IMR-90 (cell line): Measurements from ENCODE around the gene LCE1B. TPM values are rescaled to one million over a fixed set of nuclear protein-coding genes. Genes with fewer than 3 reads are reported as not detected.

Experiments used
- ATAC-seq: fragments of 200-7000 bp; cut with Tn5 transposase; 2 replicates; pipeline ENCODE4 v1.9.1; 2020; ENCODE audit warnings: low read depth, mild to moderate bottlenecking, moderate library complexity
- BruUV-seq: library from RNA; stranded (reverse); fragments of 400-500 nt; replicated peaks from 2 replicates; lab custom pipeline; 2021; lab: Mats Ljungman, UMichigan
- CTCF ChIA-PET: fragments of 300-600 bp; formaldehyde crosslinking; extraction: SDS; loops from one replicate; lab custom pipeline; 2021; ENCODE audit warnings: antibody characterized with exemption; lab: Yijun Ruan, JAX
- POLR2A ChIA-PET: fragments of 300-600 bp; sonication (Branson Sonifier 250); formaldehyde crosslinking; loops from one replicate; lab custom pipeline; 2022; ENCODE audit warnings: antibody characterized with exemption; ENCODE audit not compliant: unreplicated experiment; lab: Charles Lee
- DNase-seq: peaks from one replicate; pipeline ENCODE4 v3.0.0; 2013
- H2AFZ ChIP-seq: replicated peaks from 2 replicates; pipeline ENCODE3; 2013; ENCODE audit warnings: low read length, mild to moderate bottlenecking; ENCODE audit not compliant: poor library complexity
- H2AK5ac ChIP-seq: 2 replicates; pipeline ENCODE4 v1.6.1; 2013; ENCODE audit warnings: low read depth, low read length, inconsistent platforms
- H2AK9ac ChIP-seq: replicated peaks from 2 replicates; pipeline ENCODE3; 2013; ENCODE audit warnings: mild to moderate bottlenecking, low read depth, low read length, moderate library complexity; ENCODE audit not compliant: poor library complexity
- H2BK120ac ChIP-seq: 2 replicates; pipeline ENCODE4 v1.6.1; 2013; ENCODE audit warnings: low read depth, low read length, inconsistent platforms
- H2BK15ac ChIP-seq: 3 replicates; pipeline ENCODE4 v1.6.1; 2013; ENCODE audit warnings: low read depth, low read length, inconsistent platforms
- H2BK20ac ChIP-seq: 2 replicates; pipeline ENCODE4 v1.6.1; 2013; ENCODE audit warnings: low read depth, mild to moderate bottlenecking, inconsistent platforms, low read length, moderate library complexity
- H2BK5ac ChIP-seq: 2 replicates; pipeline ENCODE4 v1.6.1; 2013; ENCODE audit warnings: mild to moderate bottlenecking, low read depth, low read length, inconsistent platforms; ENCODE audit not compliant: poor library complexity, severe bottlenecking
- H3K14ac ChIP-seq: replicated peaks from 2 replicates; pipeline ENCODE4 v1.6.1; 2013; ENCODE audit warnings: low read depth, low read length, inconsistent platforms
- H3K18ac ChIP-seq: 2 replicates; pipeline ENCODE4 v1.6.1; 2013; ENCODE audit warnings: low read depth, low read length, control low read depth
- H3K23ac ChIP-seq: 2 replicates; pipeline ENCODE4 v1.6.1; 2013; ENCODE audit warnings: low read depth, low read length, inconsistent platforms
- H3K27ac ChIP-seq: 2 replicates; pipeline ENCODE4 v1.5.1; 2013; ENCODE audit warnings: mild to moderate bottlenecking, control low read depth, low read length; ENCODE audit not compliant: insufficient read depth
- H3K27me3 ChIP-seq: 2 replicates; pipeline ENCODE4 v1.6.1; 2013; ENCODE audit warnings: low read length; ENCODE audit not compliant: control insufficient read depth, insufficient read depth
- H3K36me3 ChIP-seq: 2 replicates; pipeline ENCODE4 v1.6.1; 2013; ENCODE audit warnings: low read length, mixed read lengths; ENCODE audit not compliant: control insufficient read depth, insufficient read depth
- H3K4ac ChIP-seq: 2 replicates; pipeline ENCODE4 v1.6.1; 2013; ENCODE audit warnings: low read depth, low read length, inconsistent platforms
- H3K4me1 ChIP-seq: 2 replicates; pipeline ENCODE4 v1.6.1; 2013; ENCODE audit warnings: low read length, mixed read lengths; ENCODE audit not compliant: control insufficient read depth, insufficient read depth
- H3K4me2 ChIP-seq: 2 replicates; pipeline ENCODE4 v1.6.1; 2013; ENCODE audit warnings: low read depth, mild to moderate bottlenecking, control low read depth, low read length, moderate library complexity
- H3K4me3 ChIP-seq: 2 replicates; pipeline ENCODE4 v1.5.1; 2013; ENCODE audit warnings: low read depth, mild to moderate bottlenecking, control low read depth, low read length, moderate library complexity; ENCODE audit not compliant: insufficient read depth
- H3K56ac ChIP-seq: 2 replicates; pipeline ENCODE4 v1.6.1; 2013; ENCODE audit warnings: low read length, inconsistent platforms; ENCODE audit not compliant: insufficient read depth; ENCODE audit errors: extremely low read depth
- H3K79me1 ChIP-seq, 2 experiments: 2 replicates each; pipeline ENCODE4 v1.6.1; 2013; ENCODE audit warnings: low read length in 2 of 2, inconsistent platforms in 1 of 2, low read depth in 1 of 2
- H3K9ac ChIP-seq: 2 replicates; pipeline ENCODE4 v1.6.1; 2013; ENCODE audit warnings: low read depth, low read length, control low read depth
- H3K9me1 ChIP-seq: 2 replicates; pipeline ENCODE4 v1.6.1; 2013; ENCODE audit warnings: low read length, inconsistent platforms; ENCODE audit not compliant: insufficient read depth
- H3K9me3 ChIP-seq: 2 replicates; pipeline ENCODE4 v1.6.1; 2013; ENCODE audit warnings: low read length; ENCODE audit not compliant: control insufficient read depth, insufficient read depth
- H4K20me1 ChIP-seq: 2 replicates; pipeline ENCODE4 v1.6.1; 2013; ENCODE audit warnings: low read length, inconsistent platforms; ENCODE audit not compliant: insufficient read depth
- H4K5ac ChIP-seq: 2 replicates; pipeline ENCODE4 v1.6.1; 2013; ENCODE audit warnings: mild to moderate bottlenecking, low read depth, low read length, control low read depth
- H4K8ac ChIP-seq, 2 experiments: 2 replicates each; pipeline ENCODE4 v1.6.1; 2013; ENCODE audit warnings: low read depth in 2 of 2, low read length in 2 of 2, control low read depth in 1 of 2, inconsistent platforms in 1 of 2
- H4K91ac ChIP-seq: 2 replicates; pipeline ENCODE4 v1.6.1; 2013; ENCODE audit warnings: low read depth, low read length, inconsistent platforms; ENCODE audit not compliant: insufficient read depth
- CEBPB ChIP-seq: IDR thresholded peaks from 2 replicates; pipeline ENCODE4 v1.6.1; 2012; ENCODE audit warnings: low read depth, low read length, improper control_type of control experiment
- CHD1 ChIP-seq: IDR thresholded peaks from 2 replicates; pipeline ENCODE4 v1.6.1; 2012; ENCODE audit warnings: low read depth, low read length, improper control_type of control experiment
- MAZ ChIP-seq: IDR thresholded peaks from 2 replicates; pipeline ENCODE4 v1.6.1; 2012; ENCODE audit warnings: low read depth, mild to moderate bottlenecking, low read length, improper control_type of control experiment, moderate library complexity, borderline replicate concordance
- POLR2A ChIP-seq: IDR thresholded peaks from 2 replicates; pipeline ENCODE4 v1.6.1; 2012; ENCODE audit warnings: mild to moderate bottlenecking, low read depth, low read length
- RCOR1 ChIP-seq: IDR thresholded peaks from 2 replicates; pipeline ENCODE4 v1.6.1; 2012; ENCODE audit warnings: mild to moderate bottlenecking, low read length, improper control_type of control experiment; ENCODE audit not compliant: insufficient replicate concordance
- WGBS, 2 experiments: methylation state at CpG; one replicate each; pipeline versions ENCODE4 v1.1.5 to v1.1.7; 2013; ENCODE audit warnings: missing lambda C conversion rate in 2 of 2; ENCODE audit not compliant: insufficient read length in 1 of 2; ENCODE audit errors: extremely low coverage in 2 of 2; 5-methylcytosine and 5-hydroxymethylcytosine counted together
- dilution Hi-C: fragments of 300-500 bp; cut with HindIII; formaldehyde crosslinking; loops from one replicate; pipeline ENCODE4 v1.14.3; 2018; ENCODE audit warnings: low sequenced_read_pairs; ENCODE audit not compliant: unreplicated experiment
- in situ Hi-C: fragments of 300-500 bp; cut with MboI; formaldehyde crosslinking; loops from 3 replicates; pipeline ENCODE4 v1.14.3; 2019; ENCODE audit warnings: low sequenced_read_pairs, inconsistent platforms, mixed read lengths
- intact Hi-C: fragments of 100-400 bp; cut with micrococcal nuclease; formaldehyde crosslinking; loops from 2 replicates; pipeline ENCODE4 v1.10.0; 2022
- polyA plus RNA-seq, 3 experiments: library from polyadenylated mRNA; depleted of rRNA; stranded (reverse); fragments of >200 nt; gene quantifications; 2 replicates each; pipeline ENCODE4 v1.2.3, GENCODE V29; 2012; ENCODE audit warnings: low replicate concordance in 1 of 3
- total RNA-seq: library from RNA; depleted of rRNA; stranded (reverse); fragments of >200 nt; gene quantifications from 2 replicates; pipeline ENCODE4 v1.2.3, GENCODE V29; 2012
- TF ChIP-seq, protein P1 (sequence below): conservative IDR thresholded peaks from 2 replicates; pipeline ENCODE4 v1.5.1; 2012; ENCODE audit warnings: mild to moderate bottlenecking, low read depth, low read length, improper control_type of control experiment
- TF ChIP-seq, protein P2 (sequence below): fragments of 150-350 bp; IDR thresholded peaks from 2 replicates; pipeline ENCODE4 v1.6.1; 2016; ENCODE audit warnings: low read depth, mild to moderate bottlenecking, low read length, moderate library complexity, borderline replicate concordance

Gene LCE1B
- total and polyA plus RNA-seq, 2 of the 4 experiments (the other 2 are of a cell fraction): not detected

DNA sequence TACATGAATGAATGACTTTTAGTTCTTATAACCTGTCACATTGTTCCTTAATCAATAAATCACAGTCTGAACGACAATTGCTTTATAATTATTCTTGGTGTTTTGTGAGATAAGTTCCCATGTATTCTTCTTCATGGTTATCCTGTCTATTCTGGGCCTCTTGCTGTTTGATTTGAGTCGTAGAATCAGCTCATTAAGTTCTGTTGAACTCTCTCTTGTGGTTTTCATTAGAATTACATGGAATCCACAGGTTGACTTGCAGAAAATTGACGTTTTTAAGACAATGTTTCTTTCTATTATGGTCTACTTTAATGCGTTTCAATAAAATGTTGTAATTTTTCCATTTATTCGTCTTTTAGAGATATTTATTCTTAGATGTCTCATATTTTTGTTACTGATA is 11.5 kb downstream of the LCE1B start:
- Histone ChIP-seq H3K27ac (no peak overlapping the region), H2AK5ac (no peak overlapping the region), H3K79me1 (no peaks in the 10 kb centered on the region), H4K91ac (no peak overlapping the region), H3K4me1 (no peaks in the 10 kb centered on the region), H3K9me3 (no peaks in the 10 kb centered on the region), H3K56ac (no peak overlapping the region), H2BK20ac (no peak overlapping the region), H3K9ac (no peak overlapping the region), H2BK120ac (no peak overlapping the region), H2AFZ (no peak overlapping the region), H3K23ac (no peak overlapping the region), H2BK15ac (no peak overlapping the region), H3K36me3 (no peaks in the 10 kb centered on the region), H4K8ac (no peak overlapping the region), H2BK5ac (no peak overlapping the region), H3K14ac (no peak overlapping the region), H4K20me1 (no peaks in the 10 kb centered on the region), H3K4me3 (no peak overlapping the region), H3K4ac (no peak overlapping the region), H3K9me1 (no peaks in the 10 kb centered on the region), H3K27me3 (no peaks in the 10 kb centered on the region), H3K18ac (no peak overlapping the region), H3K4me2 (no peak overlapping the region), H2AK9ac (no peak overlapping the region), H4K5ac (no peak overlapping the region)
- DNase-seq: no peak
- 0% methylated on average over 1 of the region's 5 CpGs; no CpG with 5 or more reads in 1 of the 2 experiments for WGBS, 2 experiments
- ATAC-seq: no peak
- in situ Hi-C loops (no loop called here), dilution Hi-C loops (no loop called here), intact Hi-C loops (no loop called here)
- ChIA-PET CTCF (no interaction called here), POLR2A (no interaction called here)
- no TSS peak for BruUV-seq
- TF ChIP-seq CHD1 (no peak), CEBPB (no peak), MAZ (no peak), POLR2A (no peak), RCOR1 (no peak)
- TF ChIP-seq, protein P1, sequence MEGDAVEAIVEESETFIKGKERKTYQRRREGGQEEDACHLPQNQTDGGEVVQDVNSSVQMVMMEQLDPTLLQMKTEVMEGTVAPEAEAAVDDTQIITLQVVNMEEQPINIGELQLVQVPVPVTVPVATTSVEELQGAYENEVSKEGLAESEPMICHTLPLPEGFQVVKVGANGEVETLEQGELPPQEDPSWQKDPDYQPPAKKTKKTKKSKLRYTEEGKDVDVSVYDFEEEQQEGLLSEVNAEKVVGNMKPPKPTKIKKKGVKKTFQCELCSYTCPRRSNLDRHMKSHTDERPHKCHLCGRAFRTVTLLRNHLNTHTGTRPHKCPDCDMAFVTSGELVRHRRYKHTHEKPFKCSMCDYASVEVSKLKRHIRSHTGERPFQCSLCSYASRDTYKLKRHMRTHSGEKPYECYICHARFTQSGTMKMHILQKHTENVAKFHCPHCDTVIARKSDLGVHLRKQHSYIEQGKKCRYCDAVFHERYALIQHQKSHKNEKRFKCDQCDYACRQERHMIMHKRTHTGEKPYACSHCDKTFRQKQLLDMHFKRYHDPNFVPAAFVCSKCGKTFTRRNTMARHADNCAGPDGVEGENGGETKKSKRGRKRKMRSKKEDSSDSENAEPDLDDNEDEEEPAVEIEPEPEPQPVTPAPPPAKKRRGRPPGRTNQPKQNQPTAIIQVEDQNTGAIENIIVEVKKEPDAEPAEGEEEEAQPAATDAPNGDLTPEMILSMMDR: no peak
- TF ChIP-seq, protein P2, sequence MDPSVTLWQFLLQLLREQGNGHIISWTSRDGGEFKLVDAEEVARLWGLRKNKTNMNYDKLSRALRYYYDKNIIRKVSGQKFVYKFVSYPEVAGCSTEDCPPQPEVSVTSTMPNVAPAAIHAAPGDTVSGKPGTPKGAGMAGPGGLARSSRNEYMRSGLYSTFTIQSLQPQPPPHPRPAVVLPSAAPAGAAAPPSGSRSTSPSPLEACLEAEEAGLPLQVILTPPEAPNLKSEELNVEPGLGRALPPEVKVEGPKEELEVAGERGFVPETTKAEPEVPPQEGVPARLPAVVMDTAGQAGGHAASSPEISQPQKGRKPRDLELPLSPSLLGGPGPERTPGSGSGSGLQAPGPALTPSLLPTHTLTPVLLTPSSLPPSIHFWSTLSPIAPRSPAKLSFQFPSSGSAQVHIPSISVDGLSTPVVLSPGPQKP: no peak
